Breast epithelium (tissue), 4 donors: ENCODE results near the gene CCDC91. TPM values are rescaled to one million over a fixed set of nuclear protein-coding genes. Genes with fewer than 3 reads are reported as not detected.

ENCODE experiments used
- DNase-seq, 2 donors: peaks; one replicate each; pipeline ENCODE4 v3.0.0-alpha.2; 2019; ENCODE audit warnings: low spot score in 2 of 2
- H3K27ac ChIP-seq, 2 donors: fragments of 200-600 bp; sonication (generic) in 1 of 2; one replicate each; pipeline ENCODE4 v1.5.1; 2016 to 2019; ENCODE audit warnings: mild to moderate bottlenecking in 1 of 2
- H3K27me3 ChIP-seq, 2 donors: fragments of 200-600 bp; sonication (generic) in 1 of 2; one replicate each; pipeline versions ENCODE4 v1.5.1 to v1.6.0; 2017 to 2019; ENCODE audit warnings: control low read depth in 1 of 2, mild to moderate bottlenecking in 1 of 2
- H3K36me3 ChIP-seq: fragments of 200-600 bp; one replicate; pipeline ENCODE4 v1.5.1; 2019
- H3K4me1 ChIP-seq, 2 donors: fragments of 200-600 bp; sonication (generic); one replicate each; pipeline ENCODE4 v1.5.1; 2016 to 2019; ENCODE audit warnings: control low read depth in 1 of 2
- H3K4me3 ChIP-seq, 3 donors: fragments of 200-600 bp; sonication (generic); 1 replicate in 2 of 3; 2 replicates in 1 of 3; pipeline ENCODE4 v1.5.1; 2016 to 2019; ENCODE audit warnings: mild to moderate bottlenecking in 3 of 3, moderate library complexity in 2 of 3
- H3K9me3 ChIP-seq, 2 donors: fragments of 200-600 bp; sonication (generic) in 1 of 2; one replicate each; pipeline ENCODE4 v1.5.1; 2016 to 2019; ENCODE audit warnings: control low read depth in 1 of 2
- CTCF ChIP-seq, 3 donors: fragments of 450-650 bp; IDR thresholded peaks; one replicate each; pipeline ENCODE4 v1.5.1; 2016 to 2017; ENCODE audit warnings: antibody characterized with exemption in 3 of 3, mild to moderate bottlenecking in 3 of 3, moderate library complexity in 3 of 3
- POLR2A ChIP-seq: fragments of 450-650 bp; IDR thresholded peaks from one replicate; pipeline ENCODE4 v1.6.1; 2016; ENCODE audit warnings: antibody characterized with exemption, mild to moderate bottlenecking, moderate library complexity
- POLR2AphosphoS5 ChIP-seq, 3 donors: sonication (generic); formaldehyde crosslinking; IDR thresholded peaks; one replicate each; pipeline ENCODE4 v1.6.1; 2017; ENCODE audit warnings: antibody characterized with exemption in 3 of 3
- intact Hi-C: fragments of 100-400 bp; cut with DNase I; formaldehyde crosslinking; loops from one replicate; pipeline ENCODE4 v1.15.1; 2023; ENCODE audit warnings: low total_unique reads
- total RNA-seq, 3 donors: library from RNA; depleted of rRNA; stranded (reverse); fragments of >200 nt; gene quantifications; one replicate each; pipeline ENCODE4 v1.1.0, GENCODE V29; 2016

The CCDC91 gene
- total RNA-seq, 3 donors from 2014 or later = 45.9 to 68.9 (median 48.8) TPM

DNA sequence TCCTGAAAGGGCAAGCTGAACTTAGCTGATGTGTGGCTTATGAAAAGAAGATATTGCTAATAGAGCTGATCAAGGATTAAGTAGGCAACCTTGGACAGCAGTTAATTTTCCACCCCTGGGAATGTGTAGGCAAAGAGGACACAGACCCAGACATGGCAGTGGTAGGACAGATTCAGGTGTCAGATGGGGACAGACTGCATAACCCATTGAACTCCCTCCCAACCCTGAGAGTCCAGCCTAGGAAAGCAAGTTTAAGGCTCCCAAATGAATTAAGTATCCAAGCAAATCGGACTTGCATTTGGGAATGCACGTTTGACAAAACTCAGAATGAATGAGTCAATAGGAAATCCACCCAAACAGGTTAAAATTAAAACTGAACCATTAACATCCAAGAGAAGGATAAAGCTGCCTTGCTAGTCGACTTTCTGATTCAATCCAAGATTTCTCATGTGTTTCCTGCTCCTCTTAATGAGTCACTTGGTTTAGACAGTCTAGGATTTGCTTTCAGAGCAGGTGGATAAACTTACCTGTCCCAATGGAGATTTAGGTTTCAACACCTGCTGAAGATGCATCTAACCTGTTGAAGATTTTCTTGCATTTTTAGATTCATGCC is 385.4 kb downstream of the CCDC91 start:
- H3K9me3 ChIP-seq = no peaks in the 10 kb centered on the region
- intact Hi-C loops = no loop called here
- no peak for TF ChIP-seq POLR2AphosphoS5 (IDR thresholded peaks at IDR 0.05)
- no peak for TF ChIP-seq POLR2A
- TF ChIP-seq CTCF (IDR thresholded peaks at IDR 0.05) = no peak
- no peak for DNase-seq
- H3K4me1 ChIP-seq = no peaks in the 10 kb centered on the region
- H3K27me3 ChIP-seq = no peaks in the 10 kb centered on the region
- no peak overlapping the region for H3K4me3 ChIP-seq
- no peak overlapping the region for H3K27ac ChIP-seq
- H3K36me3 ChIP-seq = no peaks in the 10 kb centered on the region

GRCh38 chr12:28578361-28578760 is 388.1 kb downstream of the CCDC91 start:
- Histone ChIP-seq H3K27me3 (no peaks in the 10 kb centered on the region), H3K36me3 (no peaks in the 10 kb centered on the region), H3K4me3 (no peak overlapping the region), H3K27ac (no peak overlapping the region), H3K4me1 (no peaks in the 10 kb centered on the region), H3K9me3 (no peaks in the 10 kb centered on the region)
- no peak for TF ChIP-seq POLR2AphosphoS5 (IDR thresholded peaks at IDR 0.05)
- no peak for TF ChIP-seq POLR2A
- TF ChIP-seq CTCF (IDR thresholded peaks at IDR 0.05) = no peak
- no peak for DNase-seq
- intact Hi-C loops = no loop called here

DNA sequence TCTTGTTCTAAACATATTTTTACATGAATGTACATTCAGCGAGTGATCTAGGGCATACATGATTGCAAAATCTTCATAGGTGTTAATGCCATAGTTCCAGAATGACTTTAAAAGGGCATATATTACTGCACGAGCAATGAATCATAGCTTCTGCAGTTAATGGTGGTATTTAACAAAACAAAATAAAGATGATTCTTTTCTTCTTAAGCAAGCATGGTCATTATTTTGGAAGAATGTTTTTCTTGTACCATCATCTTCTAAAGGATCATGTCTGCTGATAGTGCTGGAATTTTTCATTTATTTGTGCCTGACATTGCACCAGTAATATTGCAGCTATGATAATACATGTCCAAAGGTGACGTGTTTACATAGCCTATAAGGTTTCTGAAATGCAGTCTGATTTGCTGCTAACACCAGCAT is 388.6 kb downstream of the CCDC91 start:
- TF ChIP-seq POLR2AphosphoS5 (IDR thresholded peaks at IDR 0.05) = no peak
- TF ChIP-seq POLR2A = no peak
- Histone ChIP-seq H3K4me1 (no peaks in the 10 kb centered on the region), H3K4me3 (no peak overlapping the region), H3K27ac (no peak overlapping the region), H3K27me3 (no peaks in the 10 kb centered on the region), H3K9me3 (no peaks in the 10 kb centered on the region), H3K36me3 (no peaks in the 10 kb centered on the region)
- DNase-seq = no peak
- intact Hi-C loops = no loop called here

DNA sequence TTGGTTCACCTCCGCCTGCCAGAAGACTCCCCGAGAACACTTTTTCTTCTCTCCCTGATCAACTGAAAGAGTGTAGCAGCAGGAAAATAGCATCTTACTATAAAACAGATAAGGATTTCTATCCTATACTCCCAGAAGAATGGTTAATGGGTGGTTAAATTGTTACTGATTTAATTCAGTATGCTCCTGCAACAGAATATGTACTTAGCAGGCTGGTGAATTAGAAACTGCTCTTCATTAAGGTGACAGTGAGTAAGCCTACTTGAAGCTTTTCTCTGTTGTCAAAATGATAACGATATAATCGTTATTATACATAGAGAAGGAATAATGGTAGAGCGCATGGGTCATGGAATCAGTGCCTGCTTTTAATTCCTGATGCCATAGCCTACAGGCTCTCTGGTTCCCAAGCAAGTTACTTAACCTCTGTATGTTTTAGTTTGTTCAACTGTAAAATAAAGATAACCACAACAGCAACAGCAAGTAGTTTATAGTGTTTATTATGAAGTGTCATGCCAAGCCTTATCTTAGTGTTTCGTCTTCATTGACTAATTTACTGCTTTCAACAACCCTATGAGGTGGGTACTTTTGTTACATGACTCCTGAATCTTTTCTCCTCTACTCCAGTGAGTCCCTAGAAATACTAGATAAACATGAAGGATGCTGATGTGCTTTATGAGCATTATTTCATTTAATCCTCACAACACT is 392.6 kb downstream of the CCDC91 start:
- H3K36me3 ChIP-seq = no peaks in the 10 kb centered on the region
- no peak for TF ChIP-seq POLR2AphosphoS5 (IDR thresholded peaks at IDR 0.05)
- TF ChIP-seq CTCF (IDR thresholded peaks at IDR 0.05) = no peak
- no peak for TF ChIP-seq POLR2A
- intact Hi-C loops = no loop called here
- H3K27ac ChIP-seq = no peak overlapping the region
- no peaks in the 10 kb centered on the region for H3K27me3 ChIP-seq
- no peak overlapping the region for H3K4me3 ChIP-seq
- DNase-seq = no peak
- H3K9me3 ChIP-seq = no peaks in the 10 kb centered on the region
- H3K4me1 ChIP-seq = no peaks in the 10 kb centered on the region

- TF ChIP-seq CTCF (IDR thresholded peaks at IDR 0.05) = no peak
- TF ChIP-seq POLR2A = no peak
- no peak for TF ChIP-seq POLR2AphosphoS5 (IDR thresholded peaks at IDR 0.05)
- intact Hi-C loops = no loop called here
- Histone ChIP-seq H3K4me3 (no peak overlapping the region), H3K4me1 (no peaks in the 10 kb centered on the region), H3K27me3 (no peaks in the 10 kb centered on the region), H3K9me3 (no peaks in the 10 kb centered on the region), H3K27ac (no peak overlapping the region), H3K36me3 (no peaks in the 10 kb centered on the region)
- DNase-seq = no peak
Observed at GRCh38 chr12:28583701-28584261, 393.5 kb downstream of the CCDC91 start.
